ENCODE measurements around the gene LMBR1L.
A peak's percentile ranks its signal among the peaks of the same experiment; 100 is the strongest.
"Not testable (repeated sequence)": the region's sequence is repeated elsewhere in the genome, so short reads cannot be mapped to it uniquely, and the experiment has no call there.

Gene LMBR1L

GRCh38 chr12:49133014-49133413 is 22.4 kb upstream of the LMBR1L start:
- TF ChIP-seq CTCF (IDR thresholded peaks at IDR 0.05; ENCODE audit: low read depth, low read length) = no peak

GRCh38 chr12:49131894-49132461 is 21.3 kb upstream of the LMBR1L start:
- Histone ChIP-seq H3K36me3 (peaks cover 39% of the 10 kb centered on the region), H3K9me3 (ENCODE audit: severe bottlenecking) (no peaks in the 10 kb centered on the region), H3K27ac (peak overlapping the region; percentile 70), H3K4me3 (ENCODE audit: low read depth, low read length) (peak overlapping the region; percentile 61), H3K27me3 (ENCODE audit: insufficient read depth, low read depth, severe bottlenecking) (no peaks in the 10 kb centered on the region)
- DNase-seq = peak; percentile 71
- TF ChIP-seq CTCF (IDR thresholded peaks at IDR 0.05; ENCODE audit: low read depth, low read length) = no peak

More at GRCh38 chr12:49133014-49133413, 22.4 kb upstream of the LMBR1L start:
- H3K9me3 ChIP-seq (ENCODE audit: severe bottlenecking) = no peaks in the 10 kb centered on the region
- H3K4me3 ChIP-seq (ENCODE audit: low read depth, low read length) = peak overlapping the region; percentile 61
- H3K27ac ChIP-seq = peak overlapping the region; percentile 70
- H3K36me3 ChIP-seq = peaks cover 28% of the 10 kb centered on the region
- no peaks in the 10 kb centered on the region for H3K27me3 ChIP-seq (ENCODE audit: insufficient read depth, low read depth, severe bottlenecking)
- peak; percentile 37 for DNase-seq

GRCh38 chr12:49131051-49131893 is 20.6 kb upstream of the LMBR1L start, which contains the start of gene TUBA1B:
Gene TUBA1B, minus strand, starts transcription at chr12:49131395. Its CDS starts 95 bp downstream, at chr12:49131300.
- Histone ChIP-seq H3K4me3 (ENCODE audit: low read depth, low read length) (peak within 1 kb of the TSS; percentile 95), H3K27me3 (ENCODE audit: insufficient read depth, low read depth, severe bottlenecking) (no peaks in the 10 kb centered on the region), H3K9me3 (ENCODE audit: severe bottlenecking) (no peaks in the 10 kb centered on the region), H3K36me3 (peaks cover 42% of the 10 kb centered on the region), H3K27ac (peak within 1 kb of the TSS; percentile 99)
- no peak for TF ChIP-seq CTCF (IDR thresholded peaks at IDR 0.05; ENCODE audit: low read depth, low read length)
- DNase-seq = peak; percentile 92

GRCh38 chr12:49130151-49131050 is 19.8 kb upstream of the LMBR1L start:
- no peaks in the 10 kb centered on the region for H3K9me3 ChIP-seq (ENCODE audit: severe bottlenecking)
- H3K27me3 ChIP-seq (ENCODE audit: insufficient read depth, low read depth, severe bottlenecking) = no peaks in the 10 kb centered on the region
- peak overlapping the region; percentile 95 for H3K4me3 ChIP-seq (ENCODE audit: low read depth, low read length)
- H3K36me3 ChIP-seq = peaks cover 42% of the 10 kb centered on the region
- peak; percentile 98 for TF ChIP-seq CTCF (IDR thresholded peaks at IDR 0.05; ENCODE audit: low read depth, low read length)
- peak overlapping the region; percentile 99 for H3K27ac ChIP-seq
- peak; percentile 96 for DNase-seq

GRCh38 chr12:49129332-49130150 is 18.9 kb upstream of the LMBR1L start:
- Histone ChIP-seq H3K9me3 (ENCODE audit: severe bottlenecking) (no peaks in the 10 kb centered on the region), H3K27ac (peak overlapping the region; percentile 99), H3K4me3 (ENCODE audit: low read depth, low read length) (peak overlapping the region; percentile 95), H3K36me3 (peaks cover 42% of the 10 kb centered on the region), H3K27me3 (ENCODE audit: insufficient read depth, low read depth, severe bottlenecking) (no peaks in the 10 kb centered on the region)
- no peak for TF ChIP-seq CTCF (IDR thresholded peaks at IDR 0.05; ENCODE audit: low read depth, low read length)
- no peak for DNase-seq

GRCh38 chr12:49127971-49128370 is 17.3 kb upstream of the LMBR1L start:
- not testable (repeated sequence) for H3K27ac ChIP-seq; H3K9me3 ChIP-seq (ENCODE audit: severe bottlenecking); H3K4me3 ChIP-seq (ENCODE audit: low read depth, low read length); DNase-seq; H3K27me3 ChIP-seq (ENCODE audit: insufficient read depth, low read depth, severe bottlenecking)
- peaks cover 42% of the 10 kb centered on the region for H3K36me3 ChIP-seq

Measured in WERI-Rb-1 (cell line).